Mucosa of descending colon (tissue), 3 donors: ENCODE measurements around the gene MRPL22. TPM values are rescaled to one million over a fixed set of nuclear protein-coding genes. Genes with fewer than 3 reads are reported as not detected.
"Not testable (repeated sequence)": the region's sequence is repeated elsewhere in the genome, so short reads cannot be mapped to it uniquely, and the experiment has no call there.

Experiments
- ATAC-seq: fragments of 200-7000 bp; cut with Tn5 transposase; one replicate; pipeline ENCODE4 v1.9.1; 2020; ENCODE audit warnings: mild to moderate bottlenecking, moderate library complexity
- DNase-seq, 3 donors: peaks; one replicate each; pipeline ENCODE4 v3.0.0-alpha.2; 2020
- H3K36me3 ChIP-seq: fragments of 200-600 bp; one replicate; pipeline ENCODE4 v1.8.0; 2021; ENCODE audit warnings: low read depth, mild to moderate bottlenecking
- H3K4me1 ChIP-seq: fragments of 200-600 bp; one replicate; pipeline ENCODE4 v1.8.0; 2021; ENCODE audit warnings: low read depth, mild to moderate bottlenecking
- H3K4me3 ChIP-seq: fragments of 200-600 bp; one replicate; pipeline ENCODE4 v1.8.0; 2021; ENCODE audit warnings: mild to moderate bottlenecking
- H3K9me3 ChIP-seq: fragments of 200-600 bp; one replicate; pipeline ENCODE4 v1.8.0; 2021; ENCODE audit warnings: mild to moderate bottlenecking
- intact Hi-C, 2 donors: fragments of 100-400 bp; cut with DNase I in 1 of 2; cut with micrococcal nuclease in 1 of 2; formaldehyde crosslinking; loops; one replicate each; pipeline versions ENCODE4 v1.11.0 to v1.11.1; 2022; cut with DNase I, micrococcal nuclease
- total RNA-seq, 3 donors: library from RNA; stranded (reverse); fragmentation: NEBNext Ultra II Directional in 2 of 3; extraction: Animal tissue kit (Norgen Biotek cat#: 25700) in 2 of 3; gene quantifications; one replicate each; pipeline versions ENCODE4 v1.2.1 to v1.2.4, GENCODE V29; 2021 to 2023
- TF ChIP-seq, protein P1 (sequence below): fragments of 200-600 bp; IDR thresholded peaks from one replicate; pipeline ENCODE4 v1.8.0; 2022; ENCODE audit warnings: antibody characterized with exemption, mild to moderate bottlenecking
- donor health status: DM: no; HTN: no; CAD: no; lungs with moderate emphysema.
- donor health status: DM: no; HTN: no; CAD: no.
- donor health status: DM: no; HTN: yes; CAD: no.

MRPL22 gene
- total RNA-seq, 3 donors from 2014 or later, result 30.0 to 50.9 (median 36.0) TPM

- no peak for ATAC-seq
- Histone ChIP-seq H3K4me1 (no peaks in the 10 kb centered on the region), H3K36me3 (peaks cover 9% of the 10 kb centered on the region), H3K4me3 (no peak overlapping the region), H3K9me3 (no peaks in the 10 kb centered on the region)
- no peak for DNase-seq
- intact Hi-C loops, result no loop called here
- TF ChIP-seq, protein P1, sequence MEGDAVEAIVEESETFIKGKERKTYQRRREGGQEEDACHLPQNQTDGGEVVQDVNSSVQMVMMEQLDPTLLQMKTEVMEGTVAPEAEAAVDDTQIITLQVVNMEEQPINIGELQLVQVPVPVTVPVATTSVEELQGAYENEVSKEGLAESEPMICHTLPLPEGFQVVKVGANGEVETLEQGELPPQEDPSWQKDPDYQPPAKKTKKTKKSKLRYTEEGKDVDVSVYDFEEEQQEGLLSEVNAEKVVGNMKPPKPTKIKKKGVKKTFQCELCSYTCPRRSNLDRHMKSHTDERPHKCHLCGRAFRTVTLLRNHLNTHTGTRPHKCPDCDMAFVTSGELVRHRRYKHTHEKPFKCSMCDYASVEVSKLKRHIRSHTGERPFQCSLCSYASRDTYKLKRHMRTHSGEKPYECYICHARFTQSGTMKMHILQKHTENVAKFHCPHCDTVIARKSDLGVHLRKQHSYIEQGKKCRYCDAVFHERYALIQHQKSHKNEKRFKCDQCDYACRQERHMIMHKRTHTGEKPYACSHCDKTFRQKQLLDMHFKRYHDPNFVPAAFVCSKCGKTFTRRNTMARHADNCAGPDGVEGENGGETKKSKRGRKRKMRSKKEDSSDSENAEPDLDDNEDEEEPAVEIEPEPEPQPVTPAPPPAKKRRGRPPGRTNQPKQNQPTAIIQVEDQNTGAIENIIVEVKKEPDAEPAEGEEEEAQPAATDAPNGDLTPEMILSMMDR, result no peak
These were observed 42.7 kb upstream of the MRPL22 start for GRCh38 chr5:154898210-154898609.

DNA sequence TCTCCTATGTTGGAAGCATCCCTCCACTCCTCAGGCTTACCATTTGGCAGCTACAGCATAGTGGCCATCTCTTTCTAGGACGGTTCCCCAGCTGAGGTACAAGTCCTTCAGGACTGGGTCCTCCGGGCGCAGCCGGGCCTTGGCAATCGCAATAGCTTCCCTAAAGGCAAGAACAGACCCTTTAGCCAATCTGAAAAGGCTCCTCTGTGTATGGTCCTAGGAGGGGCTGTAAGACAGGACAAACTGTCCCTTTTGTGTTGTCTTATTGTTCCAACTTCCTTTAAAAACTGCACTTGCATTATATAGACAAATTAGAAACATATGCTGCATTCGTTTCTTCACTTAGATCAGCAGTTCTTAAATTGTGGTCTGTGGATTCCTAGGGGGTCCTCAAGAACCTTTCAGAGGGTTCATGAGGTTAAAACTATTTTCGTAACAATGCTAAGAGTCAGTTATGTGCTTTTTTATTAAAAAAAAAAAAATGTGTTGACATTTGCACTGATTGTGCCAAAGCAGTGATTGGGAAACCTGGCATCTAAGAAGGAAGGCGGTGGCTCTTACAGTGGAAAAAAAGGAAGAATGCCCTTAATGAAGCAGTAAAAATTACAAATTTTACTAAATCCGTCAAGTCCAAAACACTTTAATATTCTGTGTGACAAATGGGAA lies 41.6 kb upstream of the MRPL22 start:
- ATAC-seq, result no peak
- TF ChIP-seq, protein P1, result no peak
- DNase-seq, result no peak
- intact Hi-C loops, result no loop called here
- H3K9me3 ChIP-seq, result no peaks in the 10 kb centered on the region
- H3K36me3 ChIP-seq, result peaks cover 9% of the 10 kb centered on the region
- no peak overlapping the region for H3K4me3 ChIP-seq
- no peaks in the 10 kb centered on the region for H3K4me1 ChIP-seq

DNA sequence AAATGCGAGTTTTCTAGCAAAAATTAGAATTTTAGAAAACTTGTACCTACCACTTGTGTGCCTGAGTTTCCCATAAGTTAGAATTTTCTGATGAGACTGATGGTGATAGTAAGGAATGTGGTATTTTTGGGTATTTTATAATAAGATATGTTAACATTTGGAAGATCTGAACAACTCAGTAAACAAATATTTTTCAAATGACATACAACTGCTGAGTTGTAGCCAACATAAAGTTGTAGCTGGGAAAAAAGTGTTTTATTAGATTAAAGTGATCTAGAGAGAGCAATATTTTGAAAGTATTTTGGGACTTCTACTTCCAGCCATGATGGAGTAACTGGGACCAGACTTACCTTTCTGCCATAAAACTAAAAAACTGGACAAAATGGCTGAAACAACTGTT lies 40.8 kb upstream of the MRPL22 start:
- intact Hi-C loops, result no loop called here
- peaks cover 9% of the 10 kb centered on the region for H3K36me3 ChIP-seq
- no peaks in the 10 kb centered on the region for H3K9me3 ChIP-seq
- DNase-seq, result no peak
- H3K4me1 ChIP-seq, result no peaks in the 10 kb centered on the region
- H3K4me3 ChIP-seq, result no peak overlapping the region
- TF ChIP-seq, protein P1, result no peak
- no peak for ATAC-seq

GRCh38 chr5:154901276-154901675 lies 39.6 kb upstream of the MRPL22 start:
- TF ChIP-seq, protein P1, result no peak
- no peak overlapping the region for H3K4me3 ChIP-seq
- DNase-seq, result no peak
- intact Hi-C loops, result no loop called here
- H3K9me3 ChIP-seq, result no peaks in the 10 kb centered on the region
- H3K4me1 ChIP-seq, result no peaks in the 10 kb centered on the region
- H3K36me3 ChIP-seq, result peaks cover 9% of the 10 kb centered on the region
- no peak for ATAC-seq

GRCh38 chr5:154901913-154902312 lies 39.0 kb upstream of the MRPL22 start:
- intact Hi-C loops, result no loop called here
- H3K9me3 ChIP-seq, result no peaks in the 10 kb centered on the region
- H3K4me3 ChIP-seq, result no peak overlapping the region
- DNase-seq (no peak), ATAC-seq (no peak)
- H3K36me3 ChIP-seq, result peaks cover 9% of the 10 kb centered on the region
- TF ChIP-seq, protein P1, result no peak
- H3K4me1 ChIP-seq, result no peaks in the 10 kb centered on the region

GRCh38 chr5:154905601-154906000 lies 35.3 kb upstream of the MRPL22 start:
- peaks cover 10% of the 10 kb centered on the region for H3K36me3 ChIP-seq
- DNase-seq, ATAC-seq, H3K9me3 ChIP-seq, H3K4me1 ChIP-seq, H3K4me3 ChIP-seq, intact Hi-C loops: not testable (repeated sequence)
